Urinary bladder (tissue), 4 donors: ENCODE data around the gene PSTPIP1. TPM values are rescaled to one million over a fixed set of nuclear protein-coding genes. Genes with fewer than 3 reads are reported as not detected.

ENCODE experiments used
- DNase-seq: peaks from one replicate; pipeline ENCODE4 v3.0.0-alpha.2; 2015; ENCODE audit errors: extremely low spot score
- H3K27ac ChIP-seq: one replicate; pipeline ENCODE4 v1.5.1; 2013; ENCODE audit warnings: low read depth, mild to moderate bottlenecking, moderate library complexity
- H3K36me3 ChIP-seq: one replicate; pipeline ENCODE4 v1.6.1; 2013; ENCODE audit warnings: mild to moderate bottlenecking, moderate library complexity; ENCODE audit not compliant: insufficient read depth
- H3K4me1 ChIP-seq: one replicate; pipeline ENCODE4 v1.6.1; 2013; ENCODE audit warnings: mild to moderate bottlenecking, moderate library complexity; ENCODE audit not compliant: insufficient read depth
- H3K4me3 ChIP-seq: one replicate; pipeline ENCODE4 v1.5.1; 2013; ENCODE audit warnings: low read depth, low read length
- WGBS: extraction: QIAGEN DNeasy Blood & Tissue Kit; methylation state at CpG from one replicate; pipeline ENCODE4 v1.1.7; 2013; 5-methylcytosine and 5-hydroxymethylcytosine counted together
- polyA plus RNA-seq: library from polyadenylated mRNA; stranded (reverse); fragments of 200-250 nt; gene quantifications from one replicate; pipeline ENCODE4 v1.2.3, GENCODE V29; 2013
- total RNA-seq: library from RNA; depleted of rRNA; stranded (reverse); fragments of >200 nt; gene quantifications from one replicate; pipeline ENCODE4 v1.2.3, GENCODE V29; 2014
- donor health status: healthy with polysubstance abuse.
- donor health status: healthy.

Gene PSTPIP1
- total and polyA plus RNA-seq, 2 donors = 1.2 to 4.5 TPM

GRCh38 chr15:76999996-77000395 is 5.1 kb downstream of the PSTPIP1 start:
- no peaks in the 10 kb centered on the region for H3K36me3 ChIP-seq
- H3K4me1 ChIP-seq = no peaks in the 10 kb centered on the region
- DNase-seq = no peak
- H3K4me3 ChIP-seq = no peak overlapping the region
- no peak overlapping the region for H3K27ac ChIP-seq
- 86% methylated on average over 2 of the region's 2 CpGs for whole genome bisulfite sequencing

- no peak for DNase-seq
- 73% methylated on average over 4 of the region's 4 CpGs for WGBS
- Histone ChIP-seq H3K4me1 (no peaks in the 10 kb centered on the region), H3K27ac (no peak overlapping the region), H3K4me3 (no peak overlapping the region), H3K36me3 (no peaks in the 10 kb centered on the region)
Observed at GRCh38 chr15:77001351-77001750, 6.4 kb downstream of the PSTPIP1 start.

GRCh38 chr15:77001966-77002365 is 7.0 kb downstream of the PSTPIP1 start:
- H3K27ac ChIP-seq = no peak overlapping the region
- 78% methylated on average over 4 of the region's 4 CpGs for WGBS
- no peak for DNase-seq
- H3K36me3 ChIP-seq = no peaks in the 10 kb centered on the region
- H3K4me3 ChIP-seq = no peak overlapping the region
- no peaks in the 10 kb centered on the region for H3K4me1 ChIP-seq

GRCh38 chr15:77002436-77002835 is 7.5 kb downstream of the PSTPIP1 start:
- no peaks in the 10 kb centered on the region for H3K36me3 ChIP-seq
- DNase-seq = no peak
- 75% methylated on average over 7 of the region's 7 CpGs for WGBS
- H3K4me1 ChIP-seq = no peaks in the 10 kb centered on the region
- no peak overlapping the region for H3K4me3 ChIP-seq
- no peak overlapping the region for H3K27ac ChIP-seq

GRCh38 chr15:77002954-77003912 is 8.3 kb downstream of the PSTPIP1 start:
- no peaks in the 10 kb centered on the region for H3K4me1 ChIP-seq
- WGBS = 78% methylated on average over 16 of the region's 16 CpGs
- H3K27ac ChIP-seq = no peak overlapping the region
- no peak overlapping the region for H3K4me3 ChIP-seq
- H3K36me3 ChIP-seq = no peaks in the 10 kb centered on the region
- no peak for DNase-seq

GRCh38 chr15:77004189-77004588 is 9.3 kb downstream of the PSTPIP1 start:
- no peak overlapping the region for H3K4me3 ChIP-seq
- DNase-seq = no peak
- no peaks in the 10 kb centered on the region for H3K36me3 ChIP-seq
- H3K27ac ChIP-seq = no peak overlapping the region
- H3K4me1 ChIP-seq = no peaks in the 10 kb centered on the region
- 78% methylated on average over 4 of the region's 4 CpGs for WGBS

GRCh38 chr15:77009176-77009575 is 14.2 kb downstream of the PSTPIP1 start:
- Histone ChIP-seq H3K27ac (no peak overlapping the region), H3K36me3 (no peaks in the 10 kb centered on the region), H3K4me1 (no peaks in the 10 kb centered on the region), H3K4me3 (no peak overlapping the region)
- no peak for DNase-seq
- WGBS = 88% methylated on average over 6 of the region's 6 CpGs

GRCh38 chr15:77009646-77010311 is 14.9 kb downstream of the PSTPIP1 start:
- WGBS = 86% methylated on average over 14 of the region's 14 CpGs
- no peak for DNase-seq
- H3K4me3 ChIP-seq = no peak overlapping the region
- H3K4me1 ChIP-seq = no peaks in the 10 kb centered on the region
- no peaks in the 10 kb centered on the region for H3K36me3 ChIP-seq
- no peak overlapping the region for H3K27ac ChIP-seq

- DNase-seq = no peak
- no peaks in the 10 kb centered on the region for H3K4me1 ChIP-seq
- H3K4me3 ChIP-seq = no peak overlapping the region
- 94% methylated on average over 4 of the region's 4 CpGs for WGBS
- H3K27ac ChIP-seq = no peak overlapping the region
- no peaks in the 10 kb centered on the region for H3K36me3 ChIP-seq
Observed at GRCh38 chr15:77010312-77010686, 15.4 kb downstream of the PSTPIP1 start.

GRCh38 chr15:77010857-77011256 is 15.9 kb downstream of the PSTPIP1 start:
- Histone ChIP-seq H3K27ac (no peak overlapping the region), H3K4me3 (no peak overlapping the region), H3K36me3 (no peaks in the 10 kb centered on the region), H3K4me1 (no peaks in the 10 kb centered on the region)
- WGBS = 83% methylated on average over 4 of the region's 4 CpGs
- DNase-seq = no peak

- no peaks in the 10 kb centered on the region for H3K36me3 ChIP-seq
- WGBS = 93% methylated on average over 3 of the region's 3 CpGs
Observed at GRCh38 chr15:77012117-77012712, 17.3 kb downstream of the PSTPIP1 start.

GRCh38 chr15:77012868-77013267 is 17.9 kb downstream of the PSTPIP1 start:
- Histone ChIP-seq H3K36me3 (no peaks in the 10 kb centered on the region), H3K4me1 (no peaks in the 10 kb centered on the region), H3K27ac (no peak overlapping the region), H3K4me3 (no peak overlapping the region)
- no peak for DNase-seq
- WGBS = 64% methylated on average over 4 of the region's 4 CpGs

More at GRCh38 chr15:77012117-77012712, 17.3 kb downstream of the PSTPIP1 start:
- no peak for DNase-seq
- no peaks in the 10 kb centered on the region for H3K4me1 ChIP-seq
- H3K27ac ChIP-seq = no peak overlapping the region
- H3K4me3 ChIP-seq = no peak overlapping the region

GRCh38 chr15:77013776-77014131 is 18.8 kb downstream of the PSTPIP1 start:
- no peak overlapping the region for H3K4me3 ChIP-seq
- H3K4me1 ChIP-seq = no peaks in the 10 kb centered on the region
- no peak for DNase-seq
- 73% methylated on average over 6 of the region's 6 CpGs for WGBS
- no peaks in the 10 kb centered on the region for H3K36me3 ChIP-seq
- no peak overlapping the region for H3K27ac ChIP-seq
